AG10803 (cell line): ENCODE data around the gene IST1.

ENCODE experiments used
- DNase-seq: peaks from one replicate; pipeline ENCODE4 v3.0.0; 2010; ENCODE audit warnings: low read depth
- H3K4me3 ChIP-seq: 2 replicates; pipeline ENCODE4 v1.5.1; 2011; ENCODE audit warnings: mild to moderate bottlenecking, low read length, control low read depth
- TF ChIP-seq, protein P1 (sequence below): conservative IDR thresholded peaks from 2 replicates; pipeline ENCODE4 v1.5.1; 2011; ENCODE audit warnings: mild to moderate bottlenecking, low read length, control low read depth, inconsistent platforms

The IST1 gene

DNA sequence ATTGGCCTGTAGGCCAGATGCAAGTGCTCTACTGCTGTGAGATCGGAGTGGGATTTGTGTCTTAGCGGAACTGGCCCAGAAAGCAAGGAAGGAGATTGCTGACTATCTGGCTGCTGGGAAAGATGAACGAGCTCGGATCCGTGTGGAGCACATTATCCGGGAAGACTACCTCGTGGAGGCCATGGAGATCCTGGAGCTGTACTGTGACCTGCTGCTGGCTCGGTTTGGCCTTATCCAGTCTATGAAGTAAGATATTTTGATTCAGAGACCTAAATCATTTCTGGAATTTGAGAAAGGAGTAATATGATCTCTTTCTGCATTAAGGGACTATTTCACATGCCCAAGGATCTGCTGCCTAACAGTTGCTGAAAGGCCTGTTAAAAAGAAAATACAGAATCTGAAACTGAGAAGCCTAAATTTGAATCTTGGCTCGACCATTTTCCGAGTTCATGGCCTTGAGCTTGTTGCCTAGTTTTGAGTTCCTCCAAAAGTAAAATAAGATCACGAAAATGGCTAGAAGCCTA is 21.1 kb downstream of the IST1 start:
- TF ChIP-seq, protein P1, sequence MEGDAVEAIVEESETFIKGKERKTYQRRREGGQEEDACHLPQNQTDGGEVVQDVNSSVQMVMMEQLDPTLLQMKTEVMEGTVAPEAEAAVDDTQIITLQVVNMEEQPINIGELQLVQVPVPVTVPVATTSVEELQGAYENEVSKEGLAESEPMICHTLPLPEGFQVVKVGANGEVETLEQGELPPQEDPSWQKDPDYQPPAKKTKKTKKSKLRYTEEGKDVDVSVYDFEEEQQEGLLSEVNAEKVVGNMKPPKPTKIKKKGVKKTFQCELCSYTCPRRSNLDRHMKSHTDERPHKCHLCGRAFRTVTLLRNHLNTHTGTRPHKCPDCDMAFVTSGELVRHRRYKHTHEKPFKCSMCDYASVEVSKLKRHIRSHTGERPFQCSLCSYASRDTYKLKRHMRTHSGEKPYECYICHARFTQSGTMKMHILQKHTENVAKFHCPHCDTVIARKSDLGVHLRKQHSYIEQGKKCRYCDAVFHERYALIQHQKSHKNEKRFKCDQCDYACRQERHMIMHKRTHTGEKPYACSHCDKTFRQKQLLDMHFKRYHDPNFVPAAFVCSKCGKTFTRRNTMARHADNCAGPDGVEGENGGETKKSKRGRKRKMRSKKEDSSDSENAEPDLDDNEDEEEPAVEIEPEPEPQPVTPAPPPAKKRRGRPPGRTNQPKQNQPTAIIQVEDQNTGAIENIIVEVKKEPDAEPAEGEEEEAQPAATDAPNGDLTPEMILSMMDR, result no peak
- no peak overlapping the region for H3K4me3 ChIP-seq
- DNase-seq, result no peak

DNA sequence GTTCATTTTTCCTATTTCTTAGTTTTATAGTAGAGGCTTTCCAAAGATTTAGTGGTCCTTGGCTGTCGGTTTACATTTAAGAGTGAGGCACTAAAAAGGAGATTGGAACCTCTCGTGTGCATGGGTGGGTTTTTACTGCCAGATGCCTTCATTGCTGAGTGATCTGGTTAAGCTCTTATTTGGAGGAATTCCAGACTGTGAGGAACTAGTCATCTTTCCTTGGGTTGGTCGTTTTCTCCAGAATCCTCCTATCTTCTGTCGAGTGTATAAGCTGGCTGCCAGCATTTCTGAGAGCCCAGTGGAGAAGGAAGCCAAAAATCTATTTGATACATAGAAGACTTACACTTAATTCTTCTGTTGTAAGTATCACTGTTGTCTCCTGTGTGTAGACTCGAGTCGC is 22.6 kb downstream of the IST1 start:
- TF ChIP-seq, protein P1, result no peak
- no peak overlapping the region for H3K4me3 ChIP-seq
- DNase-seq, result peak; percentile 42

DNA sequence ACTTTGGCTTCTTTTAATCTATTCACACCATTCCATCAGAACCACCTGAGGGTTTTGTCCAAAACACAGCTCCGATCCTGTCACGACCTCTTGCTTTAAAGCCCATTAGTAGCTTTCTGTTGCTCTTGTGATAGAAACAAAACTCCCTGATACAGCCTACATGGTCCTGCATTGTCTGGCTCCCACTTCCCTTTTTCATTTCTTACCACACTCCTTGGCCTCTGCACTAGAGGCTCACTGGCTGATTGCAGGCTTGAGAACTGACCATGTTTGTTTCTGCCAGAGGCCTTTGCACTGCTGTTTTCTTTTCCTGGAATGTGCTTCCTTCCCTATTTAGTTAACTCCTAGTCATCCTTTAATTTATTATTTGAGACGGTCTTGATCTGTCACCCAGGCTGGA is 23.7 kb downstream of the IST1 start:
- TF ChIP-seq, protein P1, result no peak
- H3K4me3 ChIP-seq, result no peak overlapping the region
- no peak for DNase-seq

DNA sequence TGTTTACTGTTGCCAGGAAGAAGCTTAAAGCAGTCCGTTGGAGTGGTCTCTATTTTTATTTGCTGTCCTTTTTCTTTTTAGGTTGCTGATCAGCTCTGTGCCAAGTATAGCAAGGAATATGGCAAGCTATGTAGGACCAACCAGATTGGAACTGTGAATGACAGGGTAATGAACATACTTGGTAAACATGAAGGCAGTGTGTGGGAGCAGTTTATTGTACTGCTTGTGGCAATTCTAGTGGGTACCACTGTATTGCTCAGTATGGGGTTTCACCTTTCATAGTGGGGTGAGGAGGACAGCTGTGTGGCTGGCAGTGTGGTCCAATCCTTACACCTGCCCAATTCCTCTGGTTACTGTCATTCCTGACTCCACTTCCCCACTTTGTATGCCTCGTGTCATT is 25.3 kb downstream of the IST1 start:
- H3K4me3 ChIP-seq, result no peak overlapping the region
- DNase-seq, result no peak
- TF ChIP-seq, protein P1, result no peak

DNA sequence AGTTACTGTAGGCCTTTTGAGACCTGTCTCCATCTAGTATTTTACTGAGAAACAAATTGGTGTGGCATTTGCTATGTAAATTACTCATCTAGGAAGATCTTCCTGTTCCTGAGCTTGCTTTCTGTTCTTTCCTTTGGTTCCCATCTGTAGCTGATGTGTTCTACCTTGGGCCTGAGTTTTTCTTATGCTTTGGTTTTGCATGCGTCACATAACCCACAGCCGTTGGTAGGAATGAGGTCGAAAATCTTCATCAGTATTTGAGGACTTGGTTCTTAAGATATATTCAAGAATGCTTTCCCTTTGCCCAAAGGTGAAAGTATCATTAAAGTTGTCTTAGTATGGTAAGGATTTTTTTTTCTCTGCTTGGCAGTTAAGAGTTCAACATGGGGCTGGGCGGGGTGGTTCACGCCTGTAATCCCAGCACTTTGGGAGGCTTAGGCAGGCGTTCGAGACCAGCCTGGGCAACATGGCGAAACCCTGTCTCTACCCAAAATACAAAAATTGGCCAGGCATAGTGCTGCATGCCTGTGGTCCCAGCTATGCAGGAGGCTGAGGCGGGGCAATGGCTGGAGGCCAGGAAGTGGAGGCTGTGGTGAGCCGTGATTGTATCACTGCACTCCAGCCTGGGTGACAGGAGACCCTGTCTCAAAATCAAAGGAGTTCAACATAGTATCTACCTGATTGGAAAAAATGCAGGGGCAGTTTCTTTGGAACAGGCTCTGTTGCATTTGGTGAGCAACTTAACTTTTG is 28.8 kb downstream of the IST1 start:
- TF ChIP-seq, protein P1, result no peak
- DNase-seq, result peak; percentile 67
- no peak overlapping the region for H3K4me3 ChIP-seq

DNA sequence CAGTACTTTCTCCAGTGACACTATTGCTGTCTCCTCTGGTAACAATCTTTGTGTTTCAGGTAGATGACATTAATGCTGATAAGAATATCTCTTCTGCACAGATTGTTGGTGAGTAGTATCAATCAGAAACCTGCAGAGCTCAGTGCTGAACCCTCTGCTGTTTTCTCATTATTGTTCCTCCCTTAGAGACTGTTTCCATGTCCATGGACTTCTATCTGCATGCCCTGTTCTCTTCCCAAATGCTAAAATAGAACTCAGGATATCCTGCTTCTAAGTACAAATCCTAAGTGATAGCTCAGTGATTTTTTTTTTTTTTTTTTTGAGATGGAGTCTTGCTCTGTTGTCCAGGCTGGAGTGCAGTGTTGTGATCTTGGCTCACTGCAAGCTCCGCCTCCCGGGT is 29.4 kb downstream of the IST1 start:
- DNase-seq, result no peak
- TF ChIP-seq, protein P1, result no peak
- H3K4me3 ChIP-seq, result no peak overlapping the region

DNA sequence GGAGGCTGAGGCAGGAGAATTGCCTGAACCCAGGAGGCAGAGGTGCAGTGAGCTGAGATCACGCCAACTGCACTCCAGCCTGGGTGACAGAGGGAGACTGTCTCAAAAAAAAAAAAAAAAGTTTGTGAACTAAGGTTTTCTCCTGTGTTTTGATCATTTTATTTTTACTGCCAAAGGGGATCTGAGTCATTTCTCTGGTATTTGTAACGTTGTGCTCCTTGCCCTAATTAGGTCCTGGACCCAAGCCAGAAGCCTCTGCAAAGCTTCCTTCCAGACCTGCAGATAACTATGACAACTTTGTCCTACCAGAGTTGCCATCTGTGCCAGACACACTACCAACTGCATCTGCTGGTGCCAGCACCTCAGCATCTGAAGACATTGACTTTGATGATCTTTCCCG is 32.1 kb downstream of the IST1 start:
- TF ChIP-seq, protein P1, result no peak
- no peak overlapping the region for H3K4me3 ChIP-seq
- DNase-seq, result peak; percentile 94
